CD14-positive monocyte (primary cell): ENCODE results near the gene TNFRSF8. TPM values are rescaled to one million over a fixed set of nuclear protein-coding genes. Genes with fewer than 3 reads are reported as not detected.
A peak's percentile ranks its signal among the peaks of the same experiment; 100 is the strongest.

ENCODE experiments used
- DNase-seq, 3 donors: peaks; one replicate each; pipeline ENCODE4 v3.0.0-alpha.2; 2011 to 2022
- H2AFZ ChIP-seq: 2 replicates; pipeline ENCODE4 v1.6.0; 2012; ENCODE audit warnings: mild to moderate bottlenecking, low read depth, low read length, inconsistent platforms; ENCODE audit not compliant: insufficient read depth, poor library complexity, severe bottlenecking
- H3K27ac ChIP-seq, 2 donors: 1 replicate in 1 of 2; 2 replicates in 1 of 2; pipeline ENCODE4 v1.5.1; 2012 to 2013; ENCODE audit warnings: low read length in 2 of 2, control low read depth in 1 of 2, inconsistent platforms in 1 of 2, low read depth in 1 of 2, mild to moderate bottlenecking in 1 of 2
- H3K27me3 ChIP-seq, 2 donors: one replicate each; pipeline versions ENCODE4 v1.6.0 to v1.6.1; 2011 to 2013; ENCODE audit warnings: low read length in 2 of 2; ENCODE audit not compliant: control insufficient read depth in 2 of 2, insufficient read depth in 2 of 2
- H3K36me3 ChIP-seq, 2 donors: replicated peaks in 1 of 2; 1 replicate in 1 of 2; 2 replicates in 1 of 2; pipeline versions ENCODE4 v1.5.1 to v1.6.1; 2012 to 2013; ENCODE audit warnings: low read length in 2 of 2, control low read depth in 1 of 2, inconsistent platforms in 1 of 2, mild to moderate bottlenecking in 1 of 2; ENCODE audit not compliant: insufficient read depth in 2 of 2, control insufficient read depth in 1 of 2
- H3K4me1 ChIP-seq, 2 donors: 1 replicate in 1 of 2; 2 replicates in 1 of 2; pipeline versions ENCODE4 v1.5.1 to v1.6.1; 2012 to 2013; ENCODE audit warnings: low read length in 2 of 2, control low read depth in 1 of 2, inconsistent platforms in 1 of 2, mild to moderate bottlenecking in 1 of 2, moderate library complexity in 1 of 2; ENCODE audit not compliant: insufficient read depth in 2 of 2, control insufficient read depth in 1 of 2
- H3K4me2 ChIP-seq: replicated peaks from 2 replicates; pipeline ENCODE3; 2012; ENCODE audit warnings: low read length, moderate library complexity, mild to moderate bottlenecking; ENCODE audit not compliant: poor library complexity, severe bottlenecking; ENCODE audit errors: extremely low read depth
- H3K4me3 ChIP-seq, 3 experiments: fragments of 200-600 bp in 1 of 3; sonication (generic) in 1 of 3; replicated peaks in 1 of 3; 1 replicate in 2 of 3; 2 replicates in 1 of 3; pipeline ENCODE4 v1.5.1; 2011 to 2013; ENCODE audit warnings: low read length in 3 of 3, mild to moderate bottlenecking in 3 of 3, control low read depth in 2 of 3, low read depth in 2 of 3, inconsistent platforms in 1 of 3, moderate library complexity in 1 of 3
- H3K79me2 ChIP-seq: 2 replicates; pipeline ENCODE4 v1.6.0; 2012; ENCODE audit warnings: mild to moderate bottlenecking, control low read depth, inconsistent platforms, low read length, moderate library complexity; ENCODE audit not compliant: insufficient read depth
- H3K9ac ChIP-seq: 2 replicates; pipeline ENCODE4 v1.6.0; 2017; ENCODE audit warnings: low read length, mild to moderate bottlenecking; ENCODE audit not compliant: insufficient read depth, poor library complexity, severe bottlenecking
- H3K9me3 ChIP-seq, 2 donors: replicated peaks in 1 of 2; 1 replicate in 1 of 2; 2 replicates in 1 of 2; pipeline versions ENCODE4 v1.5.1 to v1.6.1; 2012 to 2013; ENCODE audit warnings: low read length in 2 of 2, control low read depth in 1 of 2; ENCODE audit not compliant: control insufficient read depth in 1 of 2, insufficient read depth in 1 of 2
- H4K20me1 ChIP-seq: 2 replicates; pipeline ENCODE4 v1.6.0; 2012; ENCODE audit warnings: mild to moderate bottlenecking, low read length, control low read depth, moderate library complexity; ENCODE audit not compliant: insufficient read depth
- H3K27ac Mint-ChIP-seq, 7 donors: one replicate each; pipeline ENCODE4 v1.8.0; 2020; ENCODE audit warnings: mild to moderate bottlenecking in 7 of 7, mixed read lengths in 7 of 7, moderate library complexity in 6 of 7, inconsistent platforms in 2 of 7
- H3K27me3 Mint-ChIP-seq, 3 donors: one replicate each; pipeline ENCODE4 v1.8.0; 2021 to 2022; ENCODE audit warnings: low read depth in 3 of 3, mild to moderate bottlenecking in 3 of 3, mixed read lengths in 3 of 3, moderate library complexity in 3 of 3, inconsistent platforms in 1 of 3
- H3K36me3 Mint-ChIP-seq, 2 donors: one replicate each; pipeline ENCODE4 v1.8.0; 2020; ENCODE audit warnings: mixed read lengths in 2 of 2, inconsistent platforms in 1 of 2, mild to moderate bottlenecking in 1 of 2
- H3K4me1 Mint-ChIP-seq: one replicate; pipeline ENCODE4 v1.8.0; 2020; ENCODE audit warnings: mild to moderate bottlenecking, mixed read lengths
- H3K4me3 Mint-ChIP-seq, 2 donors: one replicate each; pipeline ENCODE4 v1.8.0; 2020; ENCODE audit warnings: mild to moderate bottlenecking in 2 of 2, mixed read lengths in 2 of 2, moderate library complexity in 1 of 2
- H3K9me3 Mint-ChIP-seq, 7 donors: one replicate each; pipeline ENCODE4 v1.8.0; 2020 to 2022; ENCODE audit warnings: mixed read lengths in 7 of 7, mild to moderate bottlenecking in 6 of 7, moderate library complexity in 6 of 7, inconsistent platforms in 2 of 7
- WGBS: methylation state at CpG from one replicate; pipeline ENCODE4 v1.1.5; 2013; ENCODE audit warnings: missing lambda C conversion rate; ENCODE audit not compliant: insufficient coverage; 5-methylcytosine and 5-hydroxymethylcytosine counted together
- intact Hi-C, 2 donors: fragments of 100-400 bp; cut with micrococcal nuclease; formaldehyde crosslinking; loops; one replicate each; pipeline versions ENCODE4 v1.15.0 to v1.15.1; 2023
- polyA plus RNA-seq, 3 donors: library from polyadenylated mRNA; depleted of rRNA in 1 of 3; unstranded in 2 of 3; stranded (reverse) in 1 of 3; fragments of 300-500 nt in 2 of 3; fragments of >200 nt in 1 of 3; fragmentation: Illumina TruSeq in 2 of 3; gene quantifications; 1 replicate in 2 of 3; 2 replicates in 1 of 3; pipeline ENCODE4 v1.2.3, GENCODE V29; 2012 to 2021
- TF ChIP-seq, protein P1 (sequence below): fragments of 200-600 bp; IDR thresholded peaks from one replicate; pipeline ENCODE4 v1.8.0; 2022; ENCODE audit warnings: antibody characterized with exemption, mild to moderate bottlenecking

TNFRSF8 gene
- polyA plus RNA-seq, 3 donors: 10.9 to 11.9 (median 11.8) TPM

DNA sequence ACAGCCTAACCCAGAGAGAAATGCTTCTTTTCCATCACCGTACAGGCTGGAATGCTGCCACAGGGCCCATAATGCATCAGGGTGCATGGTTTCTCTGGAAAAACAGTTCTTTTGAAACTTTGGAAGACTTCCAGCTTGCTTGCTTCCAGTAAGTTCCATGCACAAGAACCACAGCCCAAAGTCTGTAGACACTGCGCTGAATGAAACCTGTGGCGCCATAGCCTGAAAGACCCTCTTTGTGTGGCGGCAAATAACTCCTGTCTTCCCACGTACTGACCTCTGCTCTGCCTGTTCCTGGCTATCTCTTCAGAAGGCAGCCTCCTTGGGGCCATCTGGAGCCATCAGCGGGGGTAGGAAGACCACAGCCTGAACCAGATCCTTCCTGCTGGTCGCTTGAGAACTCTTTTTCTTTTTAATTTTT lies 28.7 kb upstream of the TNFRSF8 start:
- H3K36me3 Mint-ChIP-seq: peaks cover 31 to 37% of the 10 kb centered on the region in 2 donors
- Histone ChIP-seq H3K4me2 (no peak overlapping the region), H3K9ac (no peak overlapping the region), H3K36me3 (peaks cover 28 to 35% of the 10 kb centered on the region in 2 donors), H3K4me1 (peaks cover 9 to 10% of the 10 kb centered on the region in 2 donors), H2AFZ (no peak overlapping the region), H3K79me2 (no peaks in the 10 kb centered on the region), H3K9me3 (no peaks in the 10 kb centered on the region), H3K27me3 (no peaks in the 10 kb centered on the region), H3K4me3 (no peak overlapping the region), H3K27ac (peak overlapping the region in 1 of 2 donors; percentile 58), H4K20me1 (peaks cover 18% of the 10 kb centered on the region)
- H3K4me3 Mint-ChIP-seq: no peak overlapping the region
- H3K27me3 Mint-ChIP-seq: peaks cover 0 to 1% (median 0%) of the 10 kb centered on the region in 3 donors
- DNase-seq: no peak
- TF ChIP-seq, protein P1, sequence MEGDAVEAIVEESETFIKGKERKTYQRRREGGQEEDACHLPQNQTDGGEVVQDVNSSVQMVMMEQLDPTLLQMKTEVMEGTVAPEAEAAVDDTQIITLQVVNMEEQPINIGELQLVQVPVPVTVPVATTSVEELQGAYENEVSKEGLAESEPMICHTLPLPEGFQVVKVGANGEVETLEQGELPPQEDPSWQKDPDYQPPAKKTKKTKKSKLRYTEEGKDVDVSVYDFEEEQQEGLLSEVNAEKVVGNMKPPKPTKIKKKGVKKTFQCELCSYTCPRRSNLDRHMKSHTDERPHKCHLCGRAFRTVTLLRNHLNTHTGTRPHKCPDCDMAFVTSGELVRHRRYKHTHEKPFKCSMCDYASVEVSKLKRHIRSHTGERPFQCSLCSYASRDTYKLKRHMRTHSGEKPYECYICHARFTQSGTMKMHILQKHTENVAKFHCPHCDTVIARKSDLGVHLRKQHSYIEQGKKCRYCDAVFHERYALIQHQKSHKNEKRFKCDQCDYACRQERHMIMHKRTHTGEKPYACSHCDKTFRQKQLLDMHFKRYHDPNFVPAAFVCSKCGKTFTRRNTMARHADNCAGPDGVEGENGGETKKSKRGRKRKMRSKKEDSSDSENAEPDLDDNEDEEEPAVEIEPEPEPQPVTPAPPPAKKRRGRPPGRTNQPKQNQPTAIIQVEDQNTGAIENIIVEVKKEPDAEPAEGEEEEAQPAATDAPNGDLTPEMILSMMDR: no peak
- peaks cover 18% of the 10 kb centered on the region for H3K4me1 Mint-ChIP-seq
- intact Hi-C loops: no loop called here
- peak overlapping the region in 1 of 7 donors; percentile 35 for H3K27ac Mint-ChIP-seq
- WGBS: 44% methylated on average over 6 of the region's 7 CpGs
- no peaks in the 10 kb centered on the region for H3K9me3 Mint-ChIP-seq

DNA sequence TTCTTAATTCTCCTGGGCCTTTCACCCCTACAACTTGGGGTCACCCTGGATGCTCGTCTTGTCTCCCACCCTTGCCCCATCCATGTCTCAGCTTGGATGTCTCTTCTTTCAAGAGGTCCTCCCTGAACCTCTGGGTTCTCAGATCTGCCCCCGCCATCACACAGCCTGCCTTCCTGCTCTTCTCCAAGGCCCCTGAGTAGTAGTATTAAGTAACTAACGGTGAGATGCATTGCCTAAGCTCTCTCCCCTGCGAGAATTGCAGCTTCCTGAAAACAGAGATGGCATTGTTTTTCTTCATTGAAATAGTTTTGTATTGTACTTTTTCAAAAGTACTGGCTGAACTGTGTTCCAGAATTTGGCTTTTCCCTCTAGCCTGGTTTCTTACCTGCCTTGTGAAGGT lies 27.8 kb upstream of the TNFRSF8 start:
- H3K27me3 ChIP-seq: no peaks in the 10 kb centered on the region
- H3K27ac ChIP-seq: peak overlapping the region in 1 of 2 donors; percentile 27
- peaks cover 10% of the 10 kb centered on the region for H4K20me1 ChIP-seq
- H3K9me3 Mint-ChIP-seq: no peaks in the 10 kb centered on the region
- no peak overlapping the region for H3K4me3 Mint-ChIP-seq
- H3K4me1 Mint-ChIP-seq: peaks cover 18% of the 10 kb centered on the region
- no peak for DNase-seq
- no peak overlapping the region for H3K4me2 ChIP-seq
- intact Hi-C loops: no loop called here
- WGBS: 20% methylated on average over 1 of the region's 4 CpGs
- H3K9me3 ChIP-seq: no peaks in the 10 kb centered on the region
- no peak overlapping the region for H2AFZ ChIP-seq
- TF ChIP-seq, protein P1: no peak
- H3K36me3 ChIP-seq: peaks cover 19 to 26% of the 10 kb centered on the region in 2 donors
- peak overlapping the region in 5 of 7 donors; percentile 50 to 89 (median 78) for H3K27ac Mint-ChIP-seq
- H3K9ac ChIP-seq: peak overlapping the region; percentile 18
- no peaks in the 10 kb centered on the region for H3K79me2 ChIP-seq
- peaks cover 9 to 10% of the 10 kb centered on the region in 2 donors for H3K4me1 ChIP-seq
- H3K4me3 ChIP-seq: no peak overlapping the region
- peaks cover 0 to 1% (median 0%) of the 10 kb centered on the region in 3 donors for H3K27me3 Mint-ChIP-seq
- peaks cover 23 to 28% of the 10 kb centered on the region in 2 donors for H3K36me3 Mint-ChIP-seq
